DOHH2 (cell line): ENCODE data around the gene IFITM2.

Experiments used
- H3F3A ChIP-seq: fragments of 200-600 bp; sonication (generic), shearing (Covaris generic); 2 replicates; pipeline ENCODE4 v1.6.0; 2016; ENCODE audit warnings: antibody characterized with exemption, mild to moderate bottlenecking; ENCODE audit not compliant: control insufficient read depth, insufficient read depth
- H3K27ac ChIP-seq: fragments of 200-600 bp; sonication (generic); 2 replicates; pipeline ENCODE4 v1.5.1; 2014; ENCODE audit warnings: low read depth, mild to moderate bottlenecking, low read length, moderate library complexity
- H3K27me3 ChIP-seq: fragments of 200-600 bp; sonication (generic); 2 replicates; pipeline ENCODE4 v1.6.1; 2014; ENCODE audit warnings: mild to moderate bottlenecking, low read length, mixed read lengths; ENCODE audit not compliant: control insufficient read depth
- H3K36me3 ChIP-seq: fragments of 200-600 bp; sonication (generic); 2 replicates; pipeline ENCODE4 v1.6.1; 2014; ENCODE audit warnings: mild to moderate bottlenecking, low read length, moderate library complexity, mixed read lengths; ENCODE audit not compliant: control insufficient read depth
- H3K4me1 ChIP-seq: fragments of 200-600 bp; sonication (generic); 2 replicates; pipeline ENCODE4 v1.6.1; 2014; ENCODE audit warnings: mild to moderate bottlenecking, low read length, mixed read lengths; ENCODE audit not compliant: control insufficient read depth
- H3K4me2 ChIP-seq: fragments of 200-600 bp; sonication (generic); 2 replicates; pipeline ENCODE4 v1.6.0; 2014; ENCODE audit warnings: mild to moderate bottlenecking, low read length, moderate library complexity
- H3K4me3 ChIP-seq: fragments of 200-600 bp; sonication (generic); 2 replicates; pipeline ENCODE4 v1.5.1; 2014; ENCODE audit warnings: mild to moderate bottlenecking, low read length, mixed read lengths
- H3K79me2 ChIP-seq: fragments of 200-600 bp; sonication (generic); 2 replicates; pipeline ENCODE4 v1.6.1; 2014; ENCODE audit warnings: mild to moderate bottlenecking, low read length, mixed read lengths; ENCODE audit not compliant: control insufficient read depth
- H3K9me2 ChIP-seq: fragments of 200-600 bp; sonication (generic); replicated peaks from 2 replicates; pipeline ENCODE4 v1.6.1; 2014; ENCODE audit warnings: mild to moderate bottlenecking, low read length, mixed read lengths; ENCODE audit not compliant: control insufficient read depth
- H3K9me3 ChIP-seq: fragments of 200-600 bp; sonication (generic); 2 replicates; pipeline ENCODE4 v1.6.1; 2014; ENCODE audit warnings: antibody characterized with exemption, low read length, mixed read lengths; ENCODE audit not compliant: control insufficient read depth, insufficient read depth
- H4K20me1 ChIP-seq: fragments of 200-600 bp; sonication (generic); 2 replicates; pipeline ENCODE4 v1.6.0; 2014; ENCODE audit warnings: low read depth, mild to moderate bottlenecking, antibody characterized with exemption, low read length, moderate library complexity; ENCODE audit not compliant: control insufficient read depth, insufficient read depth
- EZH2phosphoT487 ChIP-seq: fragments of 200-600 bp; sonication (generic); IDR thresholded peaks from 2 replicates; pipeline ENCODE4 v1.6.1; 2017; ENCODE audit warnings: borderline replicate concordance, mild to moderate bottlenecking, antibody characterized with exemption, low read length, moderate library complexity, mixed read lengths
- TF ChIP-seq, protein P1 (sequence below): fragments of 200-600 bp; sonication (generic); IDR thresholded peaks from one replicate; pipeline ENCODE4 v1.5.1; 2014; ENCODE audit warnings: antibody characterized with exemption, mild to moderate bottlenecking, low read depth, low read length; ENCODE audit not compliant: poor library complexity, severe bottlenecking

IFITM2 gene

DNA sequence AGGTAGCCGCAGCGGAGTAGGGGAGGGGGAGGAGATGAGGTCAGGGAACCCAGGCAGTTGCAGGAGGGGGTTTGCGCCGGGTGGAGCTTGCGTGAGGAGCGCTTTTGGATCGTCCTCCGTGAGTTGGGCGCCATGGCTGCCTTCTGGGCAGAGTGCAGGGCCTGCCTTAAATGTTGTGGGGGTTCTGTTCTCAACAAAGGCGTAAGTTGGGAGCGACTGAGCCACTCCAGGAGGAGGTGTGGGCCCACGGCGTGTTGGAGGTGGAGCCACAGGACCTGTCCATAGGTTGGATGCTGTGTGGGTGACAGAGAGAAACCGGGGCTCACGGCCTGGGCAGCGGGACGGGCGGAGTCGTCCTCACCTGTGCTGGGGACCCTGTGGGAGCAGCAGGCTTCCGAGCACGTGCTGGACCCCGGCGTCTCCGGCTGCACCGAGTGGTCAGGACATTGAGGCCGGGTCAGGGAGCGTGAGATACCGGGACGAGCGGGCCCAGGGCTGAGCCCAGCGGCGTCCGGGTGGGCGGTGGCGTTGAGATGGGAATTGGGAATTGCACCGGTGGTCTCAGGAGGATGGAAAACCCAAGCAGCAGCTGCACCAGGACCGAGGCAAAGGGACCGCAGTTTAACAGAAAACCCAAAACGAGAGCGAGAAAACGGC is 19.7 kb upstream of the IFITM2 start:
- H3K79me2 ChIP-seq: no peaks in the 10 kb centered on the region
- peak overlapping the region; percentile 74 for H3K4me3 ChIP-seq
- peaks cover 20% of the 10 kb centered on the region for H3K27me3 ChIP-seq
- H3K4me2 ChIP-seq: peak overlapping the region; percentile 93
- no peaks in the 10 kb centered on the region for H3K36me3 ChIP-seq
- H3K9me3 ChIP-seq: no peaks in the 10 kb centered on the region
- H3K9me2 ChIP-seq: no peaks in the 10 kb centered on the region
- no peaks in the 10 kb centered on the region for H3F3A ChIP-seq
- TF ChIP-seq, protein P1, sequence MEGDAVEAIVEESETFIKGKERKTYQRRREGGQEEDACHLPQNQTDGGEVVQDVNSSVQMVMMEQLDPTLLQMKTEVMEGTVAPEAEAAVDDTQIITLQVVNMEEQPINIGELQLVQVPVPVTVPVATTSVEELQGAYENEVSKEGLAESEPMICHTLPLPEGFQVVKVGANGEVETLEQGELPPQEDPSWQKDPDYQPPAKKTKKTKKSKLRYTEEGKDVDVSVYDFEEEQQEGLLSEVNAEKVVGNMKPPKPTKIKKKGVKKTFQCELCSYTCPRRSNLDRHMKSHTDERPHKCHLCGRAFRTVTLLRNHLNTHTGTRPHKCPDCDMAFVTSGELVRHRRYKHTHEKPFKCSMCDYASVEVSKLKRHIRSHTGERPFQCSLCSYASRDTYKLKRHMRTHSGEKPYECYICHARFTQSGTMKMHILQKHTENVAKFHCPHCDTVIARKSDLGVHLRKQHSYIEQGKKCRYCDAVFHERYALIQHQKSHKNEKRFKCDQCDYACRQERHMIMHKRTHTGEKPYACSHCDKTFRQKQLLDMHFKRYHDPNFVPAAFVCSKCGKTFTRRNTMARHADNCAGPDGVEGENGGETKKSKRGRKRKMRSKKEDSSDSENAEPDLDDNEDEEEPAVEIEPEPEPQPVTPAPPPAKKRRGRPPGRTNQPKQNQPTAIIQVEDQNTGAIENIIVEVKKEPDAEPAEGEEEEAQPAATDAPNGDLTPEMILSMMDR: no peak
- TF ChIP-seq EZH2phosphoT487: no peak
- H4K20me1 ChIP-seq: no peaks in the 10 kb centered on the region
- H3K4me1 ChIP-seq: peaks cover 33% of the 10 kb centered on the region
- H3K27ac ChIP-seq: no peak overlapping the region

DNA sequence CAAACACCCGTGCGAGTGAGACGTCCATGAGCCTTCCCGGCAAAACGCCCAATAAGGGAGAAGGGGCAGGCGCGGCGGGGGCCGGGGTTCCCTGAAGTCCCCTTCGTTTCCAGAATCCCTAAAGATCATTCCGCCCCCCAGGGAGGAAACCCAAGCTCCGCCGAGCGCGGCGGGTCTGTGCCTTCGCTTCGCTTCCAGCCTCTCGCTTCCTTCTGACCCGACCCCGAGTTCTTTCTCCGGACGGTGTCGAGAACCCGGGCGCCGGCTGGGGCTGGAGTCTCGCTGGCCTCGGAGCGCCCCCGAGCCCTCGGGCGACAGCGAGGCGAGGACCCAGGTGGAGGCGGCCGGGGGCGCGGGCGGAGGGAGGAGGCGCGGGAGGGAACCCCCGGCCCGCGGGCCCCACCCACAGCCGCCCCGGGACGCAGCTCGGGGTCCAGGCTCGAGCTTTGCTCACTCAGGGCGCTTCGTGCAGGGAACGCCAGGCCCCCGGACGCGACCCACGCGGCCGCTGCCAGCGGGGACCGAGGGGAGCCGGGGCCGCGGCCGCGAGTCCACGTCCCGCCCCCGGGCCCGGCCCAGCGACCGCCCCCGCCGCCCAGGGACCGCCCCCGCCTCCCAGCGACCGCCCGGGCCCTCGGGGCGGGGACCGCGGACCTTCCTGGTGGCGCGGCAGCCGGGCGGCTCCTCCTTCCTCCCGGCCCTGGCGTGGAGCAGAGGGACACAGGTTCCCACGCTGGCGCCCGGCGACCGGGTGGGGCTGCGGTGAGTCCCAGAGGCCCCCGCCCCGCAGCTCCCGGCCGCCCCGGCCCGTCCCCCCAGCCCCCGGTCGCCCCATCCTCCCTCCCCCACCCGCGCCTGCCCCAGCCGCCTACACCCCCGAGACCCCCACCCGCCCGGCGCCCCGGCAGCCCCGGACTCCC is 18.9 kb upstream of the IFITM2 start, which contains the start of gene PGGHG:
TSS of gene PGGHG (plus strand) at position 649 of the 920 bp plus-strand sequence. CDS start 691 bp downstream, outside the sequence.
- no peaks in the 10 kb centered on the region for H4K20me1 ChIP-seq
- peak within 1 kb of the TSS; percentile 93 for H3K4me2 ChIP-seq
- no peaks in the 10 kb centered on the region for H3K79me2 ChIP-seq
- no peaks in the 10 kb centered on the region for H3K9me2 ChIP-seq
- peak within 1 kb of the TSS; percentile 74 for H3K4me3 ChIP-seq
- H3K9me3 ChIP-seq: no peaks in the 10 kb centered on the region
- H3K27ac ChIP-seq: no peak within 1 kb of the TSS
- no peaks in the 10 kb centered on the region for H3K36me3 ChIP-seq
- TF ChIP-seq, protein P1: no peak
- peak; percentile 54; the same call in 1 of the 2 replicates for TF ChIP-seq EZH2phosphoT487
- no peaks in the 10 kb centered on the region for H3F3A ChIP-seq
- peaks cover 31% of the 10 kb centered on the region for H3K4me1 ChIP-seq
- H3K27me3 ChIP-seq: peaks cover 20% of the 10 kb centered on the region

DNA sequence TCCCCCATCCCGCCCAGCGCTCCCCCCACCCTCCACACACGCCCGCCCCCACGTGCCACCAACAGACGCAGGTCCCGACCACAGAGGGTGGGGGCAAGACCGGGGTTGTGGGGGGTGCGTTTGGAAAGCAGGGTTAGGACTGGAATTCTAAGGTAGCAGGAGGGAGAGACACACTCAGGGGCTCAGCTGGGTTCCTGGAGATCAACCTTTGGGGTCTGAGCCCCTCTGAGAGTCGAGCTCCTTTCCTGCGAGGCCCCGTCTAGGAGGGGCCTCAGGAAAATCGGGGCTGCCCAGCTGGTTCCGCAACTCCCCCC is 18.3 kb upstream of the IFITM2 start:
- Histone ChIP-seq H3K4me1 (peaks cover 31% of the 10 kb centered on the region), H3F3A (no peaks in the 10 kb centered on the region), H3K9me3 (no peaks in the 10 kb centered on the region), H3K79me2 (no peaks in the 10 kb centered on the region), H3K27ac (no peak overlapping the region), H3K9me2 (no peaks in the 10 kb centered on the region), H4K20me1 (no peaks in the 10 kb centered on the region), H3K36me3 (no peaks in the 10 kb centered on the region), H3K4me2 (peak overlapping the region; percentile 71), H3K4me3 (peak overlapping the region; percentile 66), H3K27me3 (peaks cover 20% of the 10 kb centered on the region)
- TF ChIP-seq, protein P1: no peak
- no peak for TF ChIP-seq EZH2phosphoT487
